Uterus (tissue), 4 donors: ENCODE data around the gene FHIT. TPM values are rescaled to one million over a fixed set of nuclear protein-coding genes. Genes with fewer than 3 reads are reported as not detected.

ENCODE experiments used
- DNase-seq, 2 donors: peaks; one replicate each; pipeline ENCODE4 v3.0.0-alpha.2; 2019 to 2020
- H3K27ac ChIP-seq, 2 donors: fragments of 200-600 bp; sonication (generic); 1 replicate in 1 of 2; 2 replicates in 1 of 2; pipeline ENCODE4 v1.5.1; 2016 to 2018
- H3K27me3 ChIP-seq, 2 donors: fragments of 200-600 bp; sonication (generic); one replicate each; pipeline ENCODE4 v1.5.1; 2018 to 2019; ENCODE audit warnings: control low read depth in 1 of 2
- H3K36me3 ChIP-seq, 2 donors: fragments of 200-600 bp; sonication (generic); one replicate each; pipeline ENCODE4 v1.5.1; 2019; ENCODE audit warnings: control low read depth in 1 of 2
- H3K4me1 ChIP-seq, 2 donors: fragments of 200-600 bp; sonication (generic); one replicate each; pipeline ENCODE4 v1.5.1; 2018 to 2019; ENCODE audit warnings: control low read depth in 1 of 2
- H3K4me3 ChIP-seq, 2 donors: fragments of 200-600 bp; sonication (generic); 1 replicate in 1 of 2; 2 replicates in 1 of 2; pipeline ENCODE4 v1.5.1; 2018 to 2019; ENCODE audit warnings: mild to moderate bottlenecking in 1 of 2
- H3K9me3 ChIP-seq, 2 donors: fragments of 200-600 bp; sonication (generic); one replicate each; pipeline ENCODE4 v1.5.1; 2019; ENCODE audit warnings: control low read depth in 1 of 2
- POLR2A ChIP-seq, 2 donors: fragments of 450-650 bp; IDR thresholded peaks; one replicate each; pipeline ENCODE4 v1.6.1; 2016; ENCODE audit warnings: antibody characterized with exemption in 2 of 2, mild to moderate bottlenecking in 1 of 2, moderate library complexity in 1 of 2
- intact Hi-C: fragments of 100-400 bp; cut with DNase I; formaldehyde crosslinking; loops from one replicate; pipeline ENCODE4 v1.15.1; 2023; ENCODE audit warnings: low total_unique reads
- total RNA-seq, 4 donors: library from RNA; depleted of rRNA in 3 of 4; stranded (reverse); fragments of >200 nt in 3 of 4; gene quantifications; one replicate each; pipeline versions ENCODE4 v1.1.0 to v1.2.4, GENCODE V29; 2014 to 2023
- TF ChIP-seq, protein P1 (sequence below), 4 experiments: fragments of 200-600 bp in 2 of 4; fragments of 450-650 bp in 2 of 4; sonication (generic) in 2 of 4; IDR thresholded peaks; one replicate each; pipeline ENCODE4 v1.5.1; 2016 to 2019; ENCODE audit warnings: antibody characterized with exemption in 4 of 4, mild to moderate bottlenecking in 2 of 4, moderate library complexity in 1 of 4
- donor health status: DM: yes; HTN: yes; CAD: no.

Gene FHIT
- total RNA-seq, 4 donors from 2014 or later: 1.3 to 15.2 (median 7.3) TPM

DNA sequence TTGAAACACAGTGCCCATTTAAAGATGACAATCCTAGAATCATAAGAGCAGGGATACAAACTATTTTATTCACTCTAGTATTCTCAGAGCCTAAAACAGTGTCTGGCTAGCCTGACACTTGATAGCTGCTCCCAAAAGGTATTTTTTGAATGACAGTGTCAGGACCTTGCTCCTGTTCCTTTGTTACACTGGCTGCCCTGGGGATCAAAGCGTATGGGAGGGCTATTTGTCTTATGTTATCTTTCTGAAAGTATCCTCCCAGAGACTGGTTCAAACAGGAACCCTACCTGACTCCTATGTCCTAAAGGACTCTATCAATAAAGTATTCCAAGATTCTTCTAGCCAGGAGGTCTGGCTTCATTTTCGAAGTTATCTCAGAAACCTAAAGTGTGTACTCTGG lies 621.4 kb downstream of the FHIT start:
- H3K36me3 ChIP-seq: no peaks in the 10 kb centered on the region
- H3K27ac ChIP-seq: no peak overlapping the region
- no peaks in the 10 kb centered on the region for H3K27me3 ChIP-seq
- TF ChIP-seq POLR2A (IDR thresholded peaks at IDR 0.05): no peak
- TF ChIP-seq, protein P1, sequence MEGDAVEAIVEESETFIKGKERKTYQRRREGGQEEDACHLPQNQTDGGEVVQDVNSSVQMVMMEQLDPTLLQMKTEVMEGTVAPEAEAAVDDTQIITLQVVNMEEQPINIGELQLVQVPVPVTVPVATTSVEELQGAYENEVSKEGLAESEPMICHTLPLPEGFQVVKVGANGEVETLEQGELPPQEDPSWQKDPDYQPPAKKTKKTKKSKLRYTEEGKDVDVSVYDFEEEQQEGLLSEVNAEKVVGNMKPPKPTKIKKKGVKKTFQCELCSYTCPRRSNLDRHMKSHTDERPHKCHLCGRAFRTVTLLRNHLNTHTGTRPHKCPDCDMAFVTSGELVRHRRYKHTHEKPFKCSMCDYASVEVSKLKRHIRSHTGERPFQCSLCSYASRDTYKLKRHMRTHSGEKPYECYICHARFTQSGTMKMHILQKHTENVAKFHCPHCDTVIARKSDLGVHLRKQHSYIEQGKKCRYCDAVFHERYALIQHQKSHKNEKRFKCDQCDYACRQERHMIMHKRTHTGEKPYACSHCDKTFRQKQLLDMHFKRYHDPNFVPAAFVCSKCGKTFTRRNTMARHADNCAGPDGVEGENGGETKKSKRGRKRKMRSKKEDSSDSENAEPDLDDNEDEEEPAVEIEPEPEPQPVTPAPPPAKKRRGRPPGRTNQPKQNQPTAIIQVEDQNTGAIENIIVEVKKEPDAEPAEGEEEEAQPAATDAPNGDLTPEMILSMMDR (IDR thresholded peaks at IDR 0.05): no peak
- intact Hi-C loops: no loop called here
- no peak for DNase-seq
- H3K9me3 ChIP-seq: no peaks in the 10 kb centered on the region
- H3K4me1 ChIP-seq: no peaks in the 10 kb centered on the region
- H3K4me3 ChIP-seq: no peak overlapping the region

DNA sequence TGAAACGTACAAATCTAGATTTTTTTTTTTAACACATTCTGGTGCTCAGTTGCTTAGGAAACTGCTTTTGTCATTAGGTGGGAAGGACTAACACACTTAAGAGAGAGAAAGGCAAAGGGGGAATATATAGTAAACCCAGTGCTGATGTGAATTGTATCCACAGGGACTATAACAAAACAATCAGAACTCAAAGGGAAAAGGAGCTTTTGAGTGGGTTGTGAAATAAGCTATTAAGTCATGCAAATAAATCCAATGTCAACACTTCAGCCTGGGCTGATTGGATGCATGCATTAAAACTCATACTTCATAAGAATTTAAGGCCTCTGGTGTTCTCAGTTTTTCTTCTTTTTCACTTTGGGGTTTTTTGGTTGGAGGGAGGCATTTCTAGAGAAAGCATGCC lies 628.9 kb downstream of the FHIT start:
- TF ChIP-seq, protein P1 (IDR thresholded peaks at IDR 0.05): no peak
- no peak for TF ChIP-seq POLR2A (IDR thresholded peaks at IDR 0.05)
- DNase-seq: no peak
- Histone ChIP-seq H3K27ac (no peak overlapping the region), H3K4me1 (no peaks in the 10 kb centered on the region), H3K4me3 (no peak overlapping the region), H3K27me3 (no peaks in the 10 kb centered on the region), H3K9me3 (peaks cover 0 to 4% of the 10 kb centered on the region in 2 donors), H3K36me3 (no peaks in the 10 kb centered on the region)
- intact Hi-C loops: no loop called here

DNA sequence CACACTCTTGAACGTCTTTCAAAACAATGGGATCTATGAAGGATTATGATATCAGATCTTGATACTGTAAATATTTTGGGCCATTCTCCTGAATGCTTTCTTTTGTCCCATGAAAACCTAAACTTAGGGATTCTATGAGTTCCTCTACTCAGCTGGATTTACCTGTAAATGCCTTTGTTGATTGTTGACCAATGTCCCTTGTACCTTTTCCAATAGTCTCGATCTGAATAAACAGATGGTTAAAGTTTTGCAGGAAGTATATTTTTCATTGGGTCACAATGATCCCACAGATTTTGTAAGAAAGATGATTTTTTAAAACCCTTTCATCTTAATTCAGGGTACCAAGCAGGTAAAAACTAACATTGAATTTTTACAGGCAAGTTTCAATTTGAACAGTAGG lies 634.1 kb downstream of the FHIT start:
- Histone ChIP-seq H3K4me3 (no peak overlapping the region), H3K27me3 (no peaks in the 10 kb centered on the region), H3K4me1 (no peaks in the 10 kb centered on the region), H3K9me3 (peaks cover 0 to 4% of the 10 kb centered on the region in 2 donors), H3K36me3 (no peaks in the 10 kb centered on the region), H3K27ac (no peak overlapping the region)
- no peak for DNase-seq
- intact Hi-C loops: no loop called here
- no peak for TF ChIP-seq POLR2A (IDR thresholded peaks at IDR 0.05)
- TF ChIP-seq, protein P1 (IDR thresholded peaks at IDR 0.05): no peak

DNA sequence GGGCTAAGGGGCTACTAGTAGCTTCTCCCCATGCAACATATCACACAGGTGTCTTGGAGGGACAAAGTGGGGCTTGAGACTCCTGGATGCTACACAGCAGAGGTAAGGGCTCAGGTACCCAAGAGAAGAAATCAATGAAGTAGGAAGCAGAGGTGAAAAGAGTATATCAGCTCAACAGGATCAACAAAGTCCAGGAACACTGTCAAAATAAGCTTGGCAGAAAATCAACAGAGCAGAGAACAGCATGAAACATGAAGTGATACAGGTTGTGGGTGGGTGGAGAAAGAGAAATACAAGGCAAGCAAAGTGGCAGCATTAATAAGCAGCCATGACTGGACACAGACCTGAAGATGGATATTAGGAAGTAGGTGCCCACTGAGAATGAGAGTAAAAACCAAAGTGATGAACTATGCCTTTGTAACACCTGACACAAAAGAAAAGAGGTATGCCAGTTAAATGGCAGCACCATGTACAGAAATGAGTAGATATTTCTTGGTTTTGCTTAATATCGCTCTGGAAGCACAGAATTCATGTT lies 637.4 kb downstream of the FHIT start:
- Histone ChIP-seq H3K4me3 (no peak overlapping the region), H3K9me3 (peaks cover 0 to 2% of the 10 kb centered on the region in 2 donors), H3K27me3 (no peaks in the 10 kb centered on the region), H3K4me1 (no peaks in the 10 kb centered on the region), H3K36me3 (no peaks in the 10 kb centered on the region), H3K27ac (no peak overlapping the region)
- TF ChIP-seq, protein P1 (IDR thresholded peaks at IDR 0.05): no peak
- TF ChIP-seq POLR2A (IDR thresholded peaks at IDR 0.05): no peak
- intact Hi-C loops: no loop called here
- no peak for DNase-seq

DNA sequence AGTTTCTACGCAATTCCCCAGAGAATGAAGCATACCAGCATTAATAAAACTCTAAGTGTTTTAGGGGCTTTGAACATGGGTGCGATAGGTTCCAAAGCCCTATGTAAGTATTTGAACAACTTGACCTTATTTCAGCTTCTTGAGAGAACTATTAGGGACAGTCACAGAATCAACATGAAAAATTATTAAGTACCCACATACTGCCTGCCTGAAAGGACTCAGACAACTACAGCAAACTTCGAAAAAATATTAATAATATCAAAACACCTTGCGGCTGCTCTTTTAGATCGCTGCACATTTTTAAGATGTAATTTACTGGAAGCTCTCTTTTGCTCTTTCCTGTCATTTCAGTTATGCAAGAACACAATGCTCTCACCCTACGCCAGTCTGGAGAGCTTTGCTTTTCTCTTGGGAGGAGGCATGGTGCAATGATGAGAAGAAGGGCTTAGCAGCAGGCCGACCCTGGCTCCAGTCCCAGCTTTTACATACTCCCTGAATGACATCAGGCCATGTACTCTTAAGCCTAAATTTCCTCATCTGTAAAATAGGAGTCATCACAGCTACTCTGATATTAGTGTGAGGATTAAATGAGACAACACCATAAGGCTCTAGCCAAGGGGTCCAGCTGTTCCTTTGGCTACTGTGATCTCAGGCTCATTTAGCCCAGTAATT lies 640.7 kb downstream of the FHIT start:
- TF ChIP-seq POLR2A (IDR thresholded peaks at IDR 0.05): no peak
- TF ChIP-seq, protein P1 (IDR thresholded peaks at IDR 0.05): no peak
- Histone ChIP-seq H3K27ac (no peak overlapping the region), H3K4me3 (no peak overlapping the region), H3K4me1 (no peaks in the 10 kb centered on the region), H3K36me3 (no peaks in the 10 kb centered on the region), H3K9me3 (no peaks in the 10 kb centered on the region), H3K27me3 (no peaks in the 10 kb centered on the region)
- peak; percentile 14 to 16 for DNase-seq
- intact Hi-C loops: no loop called here
